Endothelial cell of umbilical vein (primary cell): ENCODE results near the gene RETREG3. TPM values are rescaled to one million over a fixed set of nuclear protein-coding genes. Genes with fewer than 3 reads are reported as not detected.

Source experiments
- BruUV-seq: library from RNA; stranded (reverse); fragments of 400-500 nt; replicated peaks from 2 replicates; lab custom pipeline; 2021; lab: Mats Ljungman, UMichigan
- CTCF ChIA-PET: fragments of 300-600, 350-600 bp; sonication (Branson Sonifier 250); formaldehyde crosslinking; loops from one replicate; lab custom pipeline; 2021; ENCODE audit warnings: antibody characterized with exemption, inconsistent platforms; lab: Charles Lee
- POLR2A ChIA-PET: fragments of 300-600, 350-600 bp; sonication (Branson Sonifier 250); formaldehyde crosslinking; loops from one replicate; lab custom pipeline; 2021; ENCODE audit warnings: antibody characterized with exemption, inconsistent platforms; lab: Charles Lee
- DNase-seq: peaks from one replicate; pipeline ENCODE4 v3.0.0-alpha.2; 2011; ENCODE audit warnings: low read depth, low spot score
- FAIRE-seq: peaks from 2 replicates; lab custom pipeline; 2011; peaks lifted over from hg19 to GRCh38; lab: Jason Lieb, UNC
- H2AFZ ChIP-seq: 2 replicates; pipeline ENCODE4 v1.6.0; 2012; ENCODE audit warnings: low read depth, low read length, control low read depth, inconsistent platforms
- H3K27ac ChIP-seq: 2 replicates; pipeline ENCODE4 v1.5.1; 2011; ENCODE audit warnings: low read depth, mild to moderate bottlenecking, control low read depth, low read length, moderate library complexity; ENCODE audit not compliant: insufficient read depth
- H3K27me3 ChIP-seq, 2 experiments: 2 replicates each; pipeline versions ENCODE4 v1.6.0 to v1.6.1; 2011; ENCODE audit warnings: low read length in 2 of 2, mixed read lengths in 1 of 2; ENCODE audit not compliant: control insufficient read depth in 2 of 2, insufficient read depth in 2 of 2
- H3K36me3 ChIP-seq, 2 experiments: 2 replicates in 1 of 2; 3 replicates in 1 of 2; pipeline ENCODE4 v1.5.1; 2011; ENCODE audit warnings: low read length in 2 of 2, mild to moderate bottlenecking in 1 of 2, moderate library complexity in 1 of 2; ENCODE audit not compliant: control insufficient read depth in 2 of 2, insufficient read depth in 2 of 2; ENCODE audit errors: extremely low read depth in 1 of 2
- H3K4me1 ChIP-seq: 3 replicates; pipeline ENCODE4 v1.5.1; 2011; ENCODE audit warnings: mild to moderate bottlenecking, low read length; ENCODE audit not compliant: control insufficient read depth, insufficient read depth; ENCODE audit errors: extremely low read depth
- H3K4me2 ChIP-seq: 2 replicates; pipeline ENCODE4 v1.6.1; 2011; ENCODE audit warnings: low read length, control low read depth, mixed read lengths; ENCODE audit not compliant: insufficient read depth
- H3K4me3 ChIP-seq, 3 experiments: fragments of 200-600 bp in 1 of 3; sonication (generic), shearing (Covaris generic) in 1 of 3; replicated peaks in 1 of 3; 2 replicates each; pipeline ENCODE4 v1.5.1; 2011 to 2016; ENCODE audit warnings: control low read depth in 3 of 3, low read length in 3 of 3, mild to moderate bottlenecking in 2 of 3, inconsistent platforms in 1 of 3, low read depth in 1 of 3, moderate library complexity in 1 of 3; ENCODE audit not compliant: insufficient read depth in 1 of 3
- H3K79me2 ChIP-seq: 2 replicates; pipeline ENCODE4 v1.6.0; 2012; ENCODE audit warnings: low read length, inconsistent platforms; ENCODE audit not compliant: control insufficient read depth, insufficient read depth
- H3K9ac ChIP-seq: replicated peaks from 2 replicates; pipeline ENCODE3; 2011; ENCODE audit warnings: low read length, control low read depth; ENCODE audit not compliant: insufficient read depth; ENCODE audit errors: extremely low read depth
- H3K9me1 ChIP-seq: replicated peaks from 3 replicates; pipeline ENCODE4 v1.6.0; 2011; ENCODE audit warnings: mild to moderate bottlenecking, low read length; ENCODE audit not compliant: control insufficient read depth, insufficient read depth; ENCODE audit errors: extremely low read depth
- H3K9me3 ChIP-seq: replicated peaks from 2 replicates; pipeline ENCODE4 v1.5.1; 2012; ENCODE audit warnings: low read length, inconsistent platforms; ENCODE audit not compliant: control insufficient read depth, insufficient read depth
- H4K20me1 ChIP-seq: replicated peaks from 2 replicates; pipeline ENCODE3; 2011; ENCODE audit warnings: mild to moderate bottlenecking, low read length; ENCODE audit not compliant: control insufficient read depth, insufficient read depth; ENCODE audit errors: extremely low read depth
- EZH2 ChIP-seq: IDR thresholded peaks from 2 replicates; pipeline ENCODE4 v1.6.1; 2012; ENCODE audit warnings: borderline replicate concordance, low read depth, mild to moderate bottlenecking, moderate library complexity, low read length, inconsistent platforms; ENCODE audit not compliant: severe bottlenecking
- FOS ChIP-seq: IDR thresholded peaks from 2 replicates; pipeline ENCODE4 v1.6.1; 2011; ENCODE audit warnings: mild to moderate bottlenecking, low read length, moderate library complexity, borderline replicate concordance; ENCODE audit not compliant: insufficient read depth
- GATA2 ChIP-seq: IDR thresholded peaks from 2 replicates; pipeline ENCODE4 v1.7.0; 2011; ENCODE audit warnings: low read depth, mild to moderate bottlenecking, moderate library complexity, mixed read lengths, low read length; ENCODE audit not compliant: insufficient read length, insufficient read depth
- JUN ChIP-seq: IDR thresholded peaks from 2 replicates; pipeline ENCODE4 v1.6.1; 2011; ENCODE audit warnings: borderline replicate concordance, low read depth; ENCODE audit not compliant: insufficient read length, insufficient read depth
- MAX ChIP-seq: IDR thresholded peaks from 2 replicates; pipeline ENCODE4 v1.6.1; 2011; ENCODE audit not compliant: insufficient read depth, insufficient read length
- MYC ChIP-seq: IDR thresholded peaks from one replicate; pipeline ENCODE4 v1.6.1; 2011; ENCODE audit warnings: mild to moderate bottlenecking, low read depth, low read length
- POLR2A ChIP-seq: IDR thresholded peaks from 2 replicates; pipeline ENCODE4 v1.6.1; 2012; ENCODE audit warnings: low read depth, mild to moderate bottlenecking, control low read depth, low read length
- POLR2AphosphoS5 ChIP-seq: IDR thresholded peaks from 2 replicates; pipeline ENCODE4 v1.6.1; 2012; ENCODE audit warnings: low read depth, mild to moderate bottlenecking, control low read depth, low read length, moderate library complexity; ENCODE audit not compliant: insufficient read depth
- dilution Hi-C: fragments of 300-500 bp; cut with MboI; formaldehyde crosslinking; loops from one replicate; pipeline ENCODE4 v1.15.0; 2019; ENCODE audit warnings: low sequenced_read_pairs; ENCODE audit not compliant: extremely low pct_ligation_motif_present
- intact Hi-C: fragments of 100-400 bp; cut with micrococcal nuclease; formaldehyde crosslinking; loops from one replicate; pipeline ENCODE4 v1.10.0; 2022
- polyA plus RNA-seq, 4 experiments: library from polyadenylated mRNA; depleted of rRNA in 3 of 4; stranded (reverse) in 3 of 4; unstranded in 1 of 4; fragments of >200 nt; gene quantifications; 2 replicates each; pipeline versions ENCODE4 v1.2.1 to v1.2.3, GENCODE V29; 2011 to 2012; ENCODE audit warnings: missing spikeins in 1 of 4
- total RNA-seq: library from RNA; stranded (reverse); gene quantifications from 2 replicates; pipeline ENCODE4 v1.2.3, GENCODE V29; 2021
- TF ChIP-seq, protein P1 (sequence below), 2 donors: IDR thresholded peaks; 1 replicate in 1 of 2; 2 replicates in 1 of 2; pipeline ENCODE4 v1.5.1; 2011; ENCODE audit warnings: low read length in 2 of 2, mild to moderate bottlenecking in 2 of 2, moderate library complexity in 2 of 2, control low read depth in 1 of 2, inconsistent platforms in 1 of 2, low read depth in 1 of 2; ENCODE audit not compliant: insufficient read depth in 1 of 2; ENCODE audit errors: extremely low read depth in 1 of 2

The RETREG3 gene
- total and polyA plus RNA-seq, 2 donors (not counting 3 experiments of a cell fraction or from before 2014, with no cell fraction given), result 36.2 to 53.4 TPM

DNA sequence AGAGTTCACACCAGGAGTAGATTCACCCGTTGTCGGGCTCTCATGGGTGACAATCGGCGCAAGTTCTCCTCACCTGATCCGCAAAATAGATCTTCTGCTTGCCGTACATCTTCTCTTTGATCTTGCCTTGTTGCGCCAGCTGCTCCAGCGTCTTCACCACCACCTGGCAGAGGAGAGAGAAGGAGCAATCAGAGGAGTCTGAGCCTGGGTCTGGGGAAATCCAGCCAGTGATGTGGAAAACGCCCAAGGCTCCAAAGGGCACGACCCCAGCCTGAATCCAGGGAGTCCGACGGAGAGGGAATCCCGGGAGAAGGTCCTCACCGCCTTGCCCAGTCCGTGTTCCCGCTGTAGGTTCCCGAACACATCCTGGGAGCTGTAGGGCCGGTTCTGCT is 32.0 kb downstream of the RETREG3 start:
- CTCF ChIA-PET, result interaction anchor here (1.1 to 7.0 kb wide), 19 partner anchors 9 to 421 kb away, joined by 3 to 235 read pairs (median 9); partner anchors contain the start of genes BECN1, CCR10, CNTNAP1 and MLX
- peaks cover 18% of the 10 kb centered on the region for H3K4me1 ChIP-seq
- no TSS peak for BruUV-seq
- H2AFZ ChIP-seq, result peak overlapping the region; percentile 35
- H3K9me1 ChIP-seq, result no peaks in the 10 kb centered on the region
- dilution Hi-C loops, result no loop called here
- peaks cover 10 to 32% of the 10 kb centered on the region in 2 experiments for H3K36me3 ChIP-seq
- intact Hi-C loops, result loop anchor here (1.0 to 5.0 kb wide), 3 partner anchors 10 to 360 kb away; partner anchors contain the start of genes MLX, RETREG3 and TUBG1
- TF ChIP-seq EZH2 (no peak), FOS (no peak), JUN (no peak), MAX (no peak), MYC (no peak), POLR2A (no peak), POLR2AphosphoS5 (no peak), GATA2 (no peak)
- TF ChIP-seq, protein P1, sequence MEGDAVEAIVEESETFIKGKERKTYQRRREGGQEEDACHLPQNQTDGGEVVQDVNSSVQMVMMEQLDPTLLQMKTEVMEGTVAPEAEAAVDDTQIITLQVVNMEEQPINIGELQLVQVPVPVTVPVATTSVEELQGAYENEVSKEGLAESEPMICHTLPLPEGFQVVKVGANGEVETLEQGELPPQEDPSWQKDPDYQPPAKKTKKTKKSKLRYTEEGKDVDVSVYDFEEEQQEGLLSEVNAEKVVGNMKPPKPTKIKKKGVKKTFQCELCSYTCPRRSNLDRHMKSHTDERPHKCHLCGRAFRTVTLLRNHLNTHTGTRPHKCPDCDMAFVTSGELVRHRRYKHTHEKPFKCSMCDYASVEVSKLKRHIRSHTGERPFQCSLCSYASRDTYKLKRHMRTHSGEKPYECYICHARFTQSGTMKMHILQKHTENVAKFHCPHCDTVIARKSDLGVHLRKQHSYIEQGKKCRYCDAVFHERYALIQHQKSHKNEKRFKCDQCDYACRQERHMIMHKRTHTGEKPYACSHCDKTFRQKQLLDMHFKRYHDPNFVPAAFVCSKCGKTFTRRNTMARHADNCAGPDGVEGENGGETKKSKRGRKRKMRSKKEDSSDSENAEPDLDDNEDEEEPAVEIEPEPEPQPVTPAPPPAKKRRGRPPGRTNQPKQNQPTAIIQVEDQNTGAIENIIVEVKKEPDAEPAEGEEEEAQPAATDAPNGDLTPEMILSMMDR (IDR thresholded peaks at IDR 0.05; ENCODE audit: extremely low read depth in 1 of 2, insufficient read depth in 1 of 2, low read depth in 1 of 2, low read length in 2 of 2), result no peak
- H3K4me3 ChIP-seq, result peak overlapping the region; percentile 53 to 80 (median 76)
- DNase-seq (no peak), FAIRE-seq (no peak)
- POLR2A ChIA-PET, result interaction anchor here (0.5 kb wide), 1 partner anchor 223 kb away, joined by 10 read pairs; no protein-coding TSS in a partner anchor
- peak overlapping the region; percentile 76 for H3K9ac ChIP-seq
- H3K9me3 ChIP-seq, result no peaks in the 10 kb centered on the region
- no peaks in the 10 kb centered on the region for H3K27me3 ChIP-seq
- peak overlapping the region; percentile 50 for H3K27ac ChIP-seq
- no peaks in the 10 kb centered on the region for H4K20me1 ChIP-seq
- H3K79me2 ChIP-seq, result peaks cover 17% of the 10 kb centered on the region
- peak overlapping the region; percentile 92 for H3K4me2 ChIP-seq
